Globus pallidus (tissue), 1 donor: Measurements from ENCODE around the gene TMEM125.

ENCODE experiments used
- DNase-seq: peaks from one replicate; pipeline ENCODE4 v3.0.0-alpha.2; 2015; ENCODE audit warnings: low spot score

Gene TMEM125

DNA sequence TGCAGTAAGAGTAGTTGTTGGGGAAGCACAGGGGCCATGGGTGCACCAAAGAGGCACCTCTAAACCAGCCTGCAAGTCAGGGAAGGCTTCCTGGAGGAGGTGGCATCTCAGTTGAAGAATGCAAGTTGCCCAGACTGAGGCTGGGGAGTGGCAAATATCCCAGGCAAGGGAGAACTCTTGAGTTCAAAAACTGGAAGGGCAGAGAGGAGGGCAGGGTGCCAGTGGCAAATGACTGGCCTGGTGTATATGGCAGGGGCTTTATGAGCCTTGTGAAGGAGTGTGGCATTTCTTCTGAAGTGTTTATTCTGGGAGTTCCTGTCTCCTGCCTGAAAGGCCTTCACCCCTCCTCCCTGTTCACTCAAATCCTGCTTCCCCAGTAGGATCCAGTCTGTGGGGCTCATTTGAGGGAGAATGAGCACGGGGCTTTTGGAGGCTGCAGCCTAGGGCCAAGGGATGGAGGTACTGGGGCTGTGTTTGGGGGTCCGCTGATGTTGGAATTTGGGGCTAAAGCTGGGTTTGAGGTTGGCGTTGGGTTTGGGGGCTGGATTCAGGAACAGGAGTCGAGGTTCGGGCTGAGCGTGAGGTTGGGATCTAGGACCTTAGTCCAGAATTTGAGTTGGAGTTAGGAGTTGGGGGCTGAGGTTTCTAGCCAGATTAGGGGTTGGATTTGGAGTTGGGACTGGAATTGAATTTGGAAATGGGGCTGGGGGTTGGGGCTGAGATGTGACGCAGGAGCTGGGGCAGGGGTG is at the start of gene TMEM125:
TMEM125 (plus strand) TSS at position 357 of the 749 bp plus-strand sequence. CDS start 2,740 bp downstream, outside the sequence.
- no peak for DNase-seq

DNA sequence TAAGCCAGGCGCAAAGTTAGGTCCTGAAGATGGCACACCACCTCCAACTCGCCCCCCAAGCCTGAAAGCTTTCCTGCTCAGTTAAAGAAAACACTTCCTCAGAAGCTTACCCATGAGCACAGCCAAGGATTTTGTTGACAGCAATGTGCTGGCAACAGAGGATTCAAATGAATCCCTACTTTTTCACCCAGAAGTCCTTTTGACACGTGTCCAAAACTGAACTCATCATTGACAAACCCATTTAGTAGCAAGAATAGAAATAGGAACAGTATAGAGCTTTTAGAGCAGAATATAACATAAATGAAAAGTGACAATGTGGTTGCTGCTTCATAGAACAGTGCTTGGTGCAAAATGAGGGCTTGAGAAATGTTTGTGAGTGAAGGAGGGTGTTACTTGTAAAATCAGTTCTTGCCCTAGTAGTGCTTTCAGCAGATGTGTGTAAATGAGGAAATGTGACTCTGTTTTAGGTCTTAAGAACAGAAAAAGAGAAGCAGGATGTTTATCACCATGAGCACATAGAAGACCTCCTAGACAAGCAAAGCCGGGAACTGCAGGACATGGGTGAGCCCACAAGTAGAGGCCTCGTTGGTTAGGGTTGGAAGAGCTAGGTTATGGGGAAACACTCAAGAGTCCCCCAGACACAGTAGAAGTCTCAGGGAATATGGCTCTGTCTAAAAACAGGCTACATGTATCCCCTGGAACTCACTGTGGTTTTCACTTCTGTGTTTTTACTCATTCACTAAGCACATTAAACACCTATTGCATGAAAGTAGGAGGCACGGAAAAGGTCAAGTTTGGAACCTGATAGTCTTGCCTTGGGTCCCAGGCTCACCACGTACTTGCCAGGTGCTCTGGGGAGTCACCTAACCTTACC is 48.6 kb upstream of the TMEM125 start:
- no peak for DNase-seq

DNA sequence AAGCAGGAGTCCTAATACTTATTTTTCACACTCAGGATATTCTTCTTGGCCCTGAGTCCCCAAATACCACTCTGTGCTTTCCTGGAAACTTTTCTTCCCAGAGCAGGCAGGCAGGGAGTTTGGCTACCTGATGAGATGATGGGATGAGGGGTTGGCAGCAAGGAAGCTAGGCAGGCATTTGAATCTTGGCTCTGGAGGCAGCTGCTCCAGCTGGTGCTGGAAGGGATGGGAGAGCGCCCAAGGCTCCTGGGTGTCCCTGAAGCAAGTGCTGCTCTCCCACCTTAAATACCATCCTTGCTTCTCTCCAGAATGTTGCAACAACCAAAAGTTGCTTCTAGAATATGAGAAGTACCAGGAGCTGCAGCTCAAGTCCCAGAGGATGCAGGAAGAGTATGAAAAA is 48.0 kb upstream of the TMEM125 start:
- DNase-seq: no peak

DNA sequence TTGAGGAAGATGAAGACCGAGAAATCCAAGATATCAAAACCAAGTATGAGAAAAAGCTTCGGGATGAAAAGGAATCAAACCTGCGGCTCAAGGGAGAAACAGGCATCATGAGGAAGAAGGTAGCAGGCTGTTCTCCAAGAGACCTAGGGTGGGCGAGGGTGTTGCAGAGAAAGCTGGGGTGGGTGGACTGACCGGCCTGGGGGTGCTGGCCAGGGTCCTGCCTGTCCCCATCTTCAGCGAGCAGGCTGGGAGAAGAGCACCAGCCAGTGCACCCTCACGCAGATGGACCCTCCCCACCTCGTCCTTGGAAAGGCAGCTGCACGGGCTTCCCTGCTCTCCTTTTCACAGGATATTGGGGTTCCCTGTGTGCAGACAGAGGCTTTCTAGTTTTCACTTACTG is 46.9 kb upstream of the TMEM125 start:
- no peak for DNase-seq

DNA sequence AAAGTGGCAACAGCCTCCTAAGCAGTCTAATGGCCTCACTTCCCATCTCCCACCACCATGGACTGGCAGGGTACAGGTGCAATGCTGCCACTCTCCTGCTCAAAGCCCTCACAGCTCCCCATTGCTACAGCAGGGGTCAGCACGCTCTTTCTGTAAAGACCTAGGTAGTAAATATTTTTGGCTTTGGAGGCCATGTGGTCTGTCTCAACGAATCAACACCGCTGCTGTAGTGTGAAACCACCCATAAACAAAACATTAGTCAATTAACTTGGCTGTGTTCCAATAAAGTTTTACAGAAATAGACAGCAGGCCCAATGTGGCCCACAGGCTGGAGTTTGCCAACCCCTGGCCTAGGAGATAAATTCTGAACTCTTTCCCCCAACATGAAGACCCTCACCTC is 44.6 kb upstream of the TMEM125 start:
- DNase-seq: no peak

DNA sequence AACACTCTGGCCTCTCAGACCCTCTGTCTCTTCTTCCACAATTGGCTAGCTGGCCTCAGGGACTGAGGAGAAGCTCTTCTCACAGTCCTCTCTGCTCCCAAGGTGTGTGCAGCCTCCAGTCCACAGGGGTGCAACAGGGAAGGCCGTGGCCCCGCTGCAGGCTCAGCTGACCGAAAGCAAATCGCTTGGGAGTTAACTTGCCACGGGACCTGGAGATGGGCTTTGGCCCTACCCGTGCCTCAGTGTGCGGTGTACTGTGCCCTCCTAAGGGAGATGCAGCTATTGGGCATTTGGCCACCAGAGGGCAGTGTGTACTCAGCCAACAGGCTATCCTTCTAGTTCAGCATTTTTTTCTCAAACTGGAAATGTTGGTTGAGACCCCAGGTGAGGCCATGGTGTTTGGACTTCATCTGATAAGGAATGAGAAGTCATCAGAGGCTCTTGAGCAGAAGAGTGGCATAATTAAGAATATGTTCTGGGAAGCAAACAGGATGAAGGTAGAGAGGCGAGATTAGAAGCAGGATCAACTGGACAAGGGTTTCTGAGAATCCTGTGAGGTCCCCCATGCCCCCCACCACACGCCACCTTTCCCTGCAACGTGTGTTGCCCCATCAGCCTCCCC is 42.5 kb upstream of the TMEM125 start:
- DNase-seq: peak; percentile 79

DNA sequence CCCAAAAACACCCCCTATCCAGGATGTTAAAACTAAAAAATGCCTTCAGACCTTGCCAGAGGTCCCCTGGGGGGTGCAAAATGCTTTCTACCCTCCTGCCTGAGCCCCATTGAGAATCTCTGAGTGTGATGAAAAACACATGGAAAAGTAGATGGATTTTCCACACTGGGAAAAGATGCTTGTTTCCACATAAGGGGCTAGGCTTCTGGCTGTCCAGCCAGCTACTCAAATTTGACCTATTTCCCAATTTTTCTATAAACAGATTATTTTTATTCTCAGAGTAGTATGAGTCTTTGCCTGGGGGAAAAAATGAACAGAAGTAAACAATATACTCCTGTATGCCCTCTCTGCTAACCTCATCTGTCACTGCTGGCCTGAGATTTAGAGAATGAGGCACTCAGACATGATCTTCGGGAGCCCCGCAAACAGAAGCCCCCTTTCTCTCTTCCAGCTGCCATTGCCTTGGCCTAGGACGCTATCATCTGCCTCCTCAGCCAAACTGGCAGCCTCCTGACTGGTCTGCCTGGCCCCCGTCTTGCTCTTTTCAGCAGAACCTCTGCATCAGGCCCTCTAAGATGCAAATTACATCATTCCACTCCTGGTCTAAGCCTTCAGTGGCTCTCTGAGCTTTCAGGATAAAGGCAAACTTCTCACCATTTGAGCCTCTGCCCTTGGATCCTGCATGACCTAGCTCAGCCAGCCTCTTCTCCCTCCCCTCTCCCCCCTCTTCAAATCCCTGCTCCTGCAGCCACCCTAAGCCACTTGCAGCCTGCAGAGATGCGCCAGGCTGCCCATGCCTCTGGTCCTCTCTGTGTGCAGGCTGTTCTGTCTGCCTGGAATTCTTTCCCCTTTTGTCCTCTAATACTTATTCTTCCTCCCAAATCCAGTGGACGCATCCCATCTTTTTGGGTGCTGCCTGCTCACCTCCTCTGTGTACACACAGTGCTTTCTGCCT is 39.7 kb upstream of the TMEM125 start:
- no peak for DNase-seq

DNA sequence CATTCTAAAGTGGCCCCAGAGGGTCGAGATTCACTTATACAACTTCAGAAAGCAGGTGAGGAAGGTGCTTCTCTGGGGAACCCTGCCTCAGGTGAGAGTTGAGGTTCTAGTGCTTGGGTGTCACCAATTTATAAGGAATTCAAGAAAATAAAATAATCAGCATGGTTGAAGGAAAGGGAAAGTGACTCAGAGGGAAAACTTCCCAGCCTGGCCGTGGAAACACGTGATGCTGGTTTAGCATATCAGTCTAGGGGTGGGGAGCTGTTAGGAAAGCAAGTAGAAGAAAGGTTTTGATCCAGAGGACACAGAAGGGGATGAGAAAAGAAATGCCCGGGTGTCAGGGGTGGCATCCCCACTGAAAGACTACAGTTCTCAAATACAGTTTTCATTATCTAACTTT is 37.7 kb upstream of the TMEM125 start:
- no peak for DNase-seq

DNA sequence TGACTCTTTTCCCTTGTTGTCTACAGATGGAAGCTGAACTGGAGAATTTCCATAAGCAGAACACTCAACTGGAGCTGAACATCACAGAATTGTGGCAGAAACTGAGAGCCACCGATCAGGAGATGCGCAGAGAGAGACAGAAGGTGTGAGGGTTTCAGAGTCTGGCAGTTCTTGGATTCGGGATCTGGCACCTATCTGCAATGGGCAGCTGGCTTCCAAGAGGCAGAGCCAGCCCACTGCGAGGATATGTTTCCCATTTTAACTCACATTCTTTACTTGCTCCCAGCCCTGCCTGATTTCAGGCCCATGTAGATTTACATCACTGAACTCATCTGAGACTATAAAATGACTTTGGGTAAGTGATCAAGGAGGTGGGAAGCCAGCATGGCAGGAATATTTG is 37.3 kb upstream of the TMEM125 start:
- no peak for DNase-seq

DNA sequence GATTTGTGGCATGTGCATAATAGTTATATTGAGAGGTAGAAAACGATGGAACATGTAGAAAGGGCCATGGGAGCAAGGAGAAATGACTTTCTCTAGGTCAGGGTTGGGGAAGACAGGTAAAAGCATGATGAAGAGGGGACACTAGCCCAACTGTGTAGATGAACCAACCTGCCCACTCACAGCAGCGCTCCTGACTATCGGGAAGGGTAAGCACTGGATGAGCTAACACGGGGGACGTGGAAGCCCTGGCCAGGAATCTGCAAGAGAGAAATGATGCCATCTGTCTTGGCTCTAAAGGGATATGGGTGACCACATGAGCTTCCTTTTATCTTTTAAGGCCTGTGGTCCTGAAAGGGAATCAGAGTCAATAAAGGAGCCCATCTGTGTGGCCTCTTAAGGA is 36.2 kb upstream of the TMEM125 start:
- DNase-seq: no peak

DNA sequence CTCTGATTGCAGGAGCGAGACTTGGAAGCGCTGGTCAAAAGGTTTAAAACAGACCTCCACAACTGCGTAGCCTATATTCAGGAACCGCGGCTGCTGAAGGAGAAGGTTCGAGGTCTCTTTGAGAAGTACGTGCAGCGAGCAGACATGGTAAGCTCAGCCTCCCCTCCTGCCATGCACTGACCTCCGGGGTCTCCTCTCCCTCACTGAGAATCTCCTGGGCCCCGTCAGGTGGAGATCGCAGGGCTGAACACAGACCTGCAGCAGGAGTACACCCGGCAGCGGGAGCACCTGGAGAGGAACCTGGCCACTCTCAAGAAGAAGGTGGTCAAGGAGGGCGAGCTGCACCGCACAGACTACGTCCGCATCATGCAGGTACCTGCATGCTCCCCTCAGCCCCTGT is 35.5 kb upstream of the TMEM125 start:
- no peak for DNase-seq

DNA sequence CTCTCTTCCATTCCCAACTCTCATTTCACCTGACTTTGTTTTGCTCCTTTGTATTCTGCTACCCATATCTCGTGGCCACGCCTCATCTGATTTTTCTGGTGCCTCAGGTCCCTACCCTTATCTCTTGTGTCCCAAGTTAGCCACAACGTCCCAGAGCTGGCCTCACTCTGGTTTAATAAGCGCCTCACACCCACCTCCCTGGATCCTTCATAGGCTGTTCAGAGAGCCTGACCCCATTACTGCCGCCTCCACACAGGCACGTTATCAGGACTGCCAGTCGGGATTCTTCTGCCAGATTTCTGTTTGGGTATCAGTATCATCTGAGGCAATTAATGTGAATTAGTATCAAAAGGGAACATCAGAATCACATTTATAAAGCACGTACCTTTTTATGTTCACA is 34.7 kb upstream of the TMEM125 start:
- no peak for DNase-seq

DNA sequence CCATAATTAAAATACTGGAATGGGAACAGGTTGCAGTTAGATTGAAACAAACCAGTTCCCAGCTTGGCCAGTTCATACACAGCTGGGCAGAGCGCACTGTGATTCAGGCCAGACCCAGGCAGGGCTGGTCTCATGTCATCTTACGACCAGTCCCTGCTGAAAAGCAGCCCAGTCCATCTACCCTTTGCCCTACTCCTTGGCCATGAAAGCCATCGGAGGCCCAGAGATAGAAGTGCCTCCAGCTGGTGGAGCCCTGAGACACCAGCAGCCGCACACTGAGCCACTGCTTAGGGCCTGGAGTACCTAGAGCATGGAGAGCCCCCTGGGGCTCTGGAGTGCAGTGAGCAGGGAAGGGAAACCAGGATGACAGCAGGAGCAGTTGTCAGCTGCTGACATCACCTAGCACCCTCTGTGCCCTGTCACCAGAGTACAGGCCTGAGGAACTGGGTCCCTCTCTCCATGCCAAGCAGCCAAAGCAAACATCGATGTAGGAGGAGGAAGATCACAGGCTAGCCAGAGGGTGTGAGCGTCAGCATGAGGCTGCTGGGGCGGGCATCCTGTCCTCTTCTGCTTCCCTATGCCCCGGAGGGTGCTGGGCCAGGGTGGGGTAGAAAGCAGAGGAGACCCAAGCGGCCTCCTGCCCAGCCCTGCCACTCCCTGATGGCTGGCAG is 34.2 kb upstream of the TMEM125 start:
- DNase-seq: no peak

DNA sequence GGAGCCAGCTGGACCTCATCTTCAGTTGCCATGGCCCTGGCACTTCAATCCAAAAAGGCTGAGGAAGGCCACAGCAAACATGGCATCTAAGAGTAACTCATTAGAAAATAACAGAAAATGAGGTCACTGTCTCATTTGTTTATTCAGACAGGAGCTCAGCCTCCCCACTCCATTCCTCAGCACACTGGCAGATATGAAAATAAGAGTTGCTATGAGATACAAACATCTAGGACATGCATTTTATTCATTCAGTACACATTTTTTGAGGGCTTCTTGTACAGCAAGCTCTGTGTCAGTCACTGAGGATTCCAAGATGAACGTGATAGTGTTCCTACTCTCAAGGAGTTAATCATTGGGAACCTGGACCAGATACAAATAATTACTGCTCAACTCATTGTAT is 32.7 kb upstream of the TMEM125 start:
- DNase-seq: no peak

DNA sequence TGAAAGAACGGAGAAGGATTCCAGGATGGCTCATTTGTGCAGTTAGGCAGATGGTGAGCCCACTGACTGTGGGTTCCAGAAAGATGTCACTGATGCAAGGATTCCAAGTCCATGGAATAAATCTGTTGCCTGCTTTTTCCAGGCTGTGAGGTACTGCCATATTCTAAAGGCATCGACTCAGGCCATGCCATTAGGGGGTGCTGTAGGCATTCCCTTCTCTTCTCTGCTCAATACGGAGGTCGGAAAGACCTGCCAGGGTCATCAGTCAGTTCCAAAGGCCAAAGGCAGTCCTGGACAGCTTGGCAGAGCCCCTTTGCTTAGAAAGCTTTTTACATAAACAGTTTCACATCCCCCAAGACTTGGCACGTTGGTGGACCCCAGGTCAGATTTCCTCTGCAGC is 31.7 kb upstream of the TMEM125 start:
- peak; percentile 89 for DNase-seq

DNA sequence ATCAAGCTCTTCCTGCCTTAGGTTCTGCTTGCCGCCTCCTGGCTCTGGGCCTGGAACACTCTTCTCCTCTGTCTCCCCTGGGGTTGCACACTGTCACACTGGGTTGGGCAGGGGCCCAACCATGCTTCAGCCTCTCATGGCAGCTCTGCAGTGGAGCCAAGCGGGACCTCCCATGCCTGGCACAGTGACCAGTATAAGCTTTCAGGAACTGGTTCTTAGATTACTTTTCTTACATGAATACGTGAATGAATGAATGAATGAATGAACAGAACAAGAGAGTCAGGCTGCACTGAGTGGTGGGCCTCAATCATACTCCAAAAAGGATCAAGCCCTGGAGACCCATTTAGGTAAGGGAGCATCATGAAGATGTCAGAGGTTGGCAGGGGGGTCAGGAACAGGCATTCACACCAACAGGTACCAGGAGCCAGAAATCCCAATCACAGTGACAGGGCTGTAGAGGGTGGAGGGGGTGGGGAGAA is 30.8 kb upstream of the TMEM125 start:
- no peak for DNase-seq

DNA sequence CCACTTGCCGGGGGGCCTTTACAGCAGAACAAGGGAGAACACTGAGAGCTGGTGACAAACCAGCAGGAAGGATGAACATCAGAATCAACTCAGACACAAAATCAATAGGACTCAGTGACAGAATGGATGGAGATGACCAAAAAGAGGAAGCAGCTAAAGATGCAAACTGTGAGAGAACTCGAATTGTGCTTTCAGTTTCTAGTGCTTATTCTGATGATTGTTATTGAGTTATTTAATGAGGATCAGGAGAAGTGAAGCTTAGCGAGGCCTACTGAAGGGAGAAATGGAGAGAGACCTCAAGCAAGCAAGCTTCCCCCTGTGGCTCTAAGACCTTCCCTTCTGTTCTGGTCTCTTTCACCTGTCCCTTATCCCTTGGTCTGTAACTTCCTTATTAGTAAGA is 30.3 kb upstream of the TMEM125 start:
- no peak for DNase-seq

DNA sequence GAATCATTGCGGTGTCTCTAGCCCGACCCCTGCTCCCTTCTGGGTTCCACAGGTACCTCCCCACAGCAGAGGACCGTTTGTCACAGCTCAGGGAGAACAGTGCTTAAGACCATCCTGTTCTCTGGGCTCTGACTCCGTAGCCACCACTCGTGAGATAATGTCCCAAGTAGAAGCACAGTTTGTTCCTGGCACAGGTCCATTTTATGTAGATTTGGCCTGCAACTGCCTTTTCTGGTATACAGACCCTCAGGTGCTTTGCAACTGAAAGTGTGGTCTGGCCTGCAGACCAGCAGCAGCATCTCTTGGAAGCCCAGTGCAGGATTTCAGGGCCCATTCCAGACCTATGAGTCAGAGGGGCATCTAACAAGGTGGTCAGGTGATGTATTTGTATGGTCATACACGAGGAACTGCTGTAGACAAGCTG is 28.4 kb upstream of the TMEM125 start:
- no peak for DNase-seq

DNA sequence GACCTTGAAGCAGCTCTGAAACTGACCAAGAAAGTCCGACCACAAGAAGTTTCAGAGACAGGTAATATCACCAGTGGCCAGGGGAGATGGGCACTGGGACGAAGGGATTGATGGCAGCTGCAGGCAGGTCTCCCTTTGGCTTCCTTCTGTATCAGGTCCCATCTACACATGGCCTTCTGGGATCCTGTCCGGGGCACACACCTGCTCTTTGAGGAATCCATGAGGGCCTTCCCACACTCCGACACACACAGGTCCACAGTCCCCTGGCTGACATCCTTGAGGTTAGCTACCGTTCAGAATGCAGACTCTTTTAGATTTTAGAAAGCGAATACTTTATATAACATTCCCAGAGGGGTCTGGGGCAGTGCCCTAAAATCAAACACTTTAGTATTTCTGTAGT is 26.5 kb upstream of the TMEM125 start:
- DNase-seq: no peak

DNA sequence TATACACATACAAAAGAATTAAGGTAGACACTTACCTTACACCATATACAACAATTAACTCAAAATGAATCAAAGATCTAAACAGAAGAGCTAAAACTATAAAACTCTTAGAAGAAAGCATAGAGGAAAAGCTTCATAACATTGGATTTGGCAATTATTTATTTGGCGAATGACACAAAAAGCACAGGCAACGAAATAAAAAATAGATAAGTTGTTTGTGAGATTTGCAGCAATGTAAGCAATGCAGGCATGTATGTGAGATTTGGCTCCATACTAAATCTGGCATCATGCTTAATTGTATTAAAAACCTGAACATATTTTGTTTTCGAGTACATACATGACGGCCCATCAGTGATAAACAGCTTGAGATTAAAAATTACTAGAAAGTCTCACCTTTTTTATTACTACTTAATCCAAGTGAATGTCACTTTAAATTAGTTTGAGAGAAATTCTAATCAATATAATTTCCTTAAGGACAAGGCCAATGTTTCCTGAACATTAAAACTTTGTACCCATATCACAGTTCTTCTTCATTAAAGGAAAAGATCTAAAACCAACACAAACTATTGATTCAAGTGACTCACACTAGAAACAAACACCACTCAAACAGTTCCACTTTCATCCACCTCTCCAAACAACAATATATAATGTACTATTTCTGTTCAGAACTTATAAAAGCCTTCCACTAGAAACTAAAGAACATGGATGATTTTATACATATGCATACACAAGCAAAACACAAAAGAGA is 23.1 kb upstream of the TMEM125 start:
- no peak for DNase-seq
